WTC11 (cell line): Measurements from ENCODE around the gene METTL21C. TPM values are rescaled to one million over a fixed set of nuclear protein-coding genes. Genes with fewer than 3 reads are reported as not detected.

Source experiments
- ATAC-seq: fragments of 200-7000 bp; cut with Tn5 transposase; 2 replicates; pipeline ENCODE4 v1.10.0; 2021; ENCODE audit warnings: mild to moderate bottlenecking, moderate library complexity
- CTCF ChIA-PET: fragments of 300-600 bp; sonication (Branson Sonifier 250); formaldehyde crosslinking; loops from one replicate; lab custom pipeline; 2021; ENCODE audit warnings: antibody characterized with exemption; lab: Charles Lee
- POLR2A ChIA-PET: fragments of 350-600 bp; sonication (Branson Sonifier 250); formaldehyde crosslinking; loops from one replicate; lab custom pipeline; 2021; ENCODE audit warnings: antibody characterized with exemption; lab: Charles Lee
- DNase-seq: peaks from one replicate; pipeline ENCODE4 v3.0.0; 2021; ENCODE audit warnings: low spot score
- H3K27ac Mint-ChIP-seq: 2 replicates; pipeline ENCODE4 v1.8.0; 2021; ENCODE audit warnings: mixed read lengths
- H3K27me3 Mint-ChIP-seq: 2 replicates; pipeline ENCODE4 v1.8.0; 2021; ENCODE audit warnings: low read depth, mild to moderate bottlenecking, moderate library complexity, mixed read lengths
- H3K36me3 Mint-ChIP-seq: 2 replicates; pipeline ENCODE4 v1.8.0; 2021; ENCODE audit warnings: mixed read lengths
- H3K4me1 Mint-ChIP-seq: 2 replicates; pipeline ENCODE4 v1.8.0; 2022; ENCODE audit warnings: mixed read lengths
- H3K4me3 Mint-ChIP-seq: 2 replicates; pipeline ENCODE4 v1.8.0; 2021; ENCODE audit warnings: mild to moderate bottlenecking, moderate library complexity, mixed read lengths
- H3K9me3 Mint-ChIP-seq: 2 replicates; pipeline ENCODE4 v1.8.0; 2021; ENCODE audit warnings: mixed read lengths
- ATF1 ChIP-seq: sonication (generic); formaldehyde crosslinking; IDR thresholded peaks from 2 replicates; pipeline ENCODE4 v1.8.1; 2023; ENCODE audit warnings: mild to moderate bottlenecking, moderate library complexity, missing genetic modification reagents
- ATF2 ChIP-seq: sonication (generic); formaldehyde crosslinking; IDR thresholded peaks from 2 replicates; pipeline ENCODE4 v1.8.1; 2022; ENCODE audit warnings: low read depth, missing genetic modification reagents, borderline replicate concordance
- EMX1 ChIP-seq: fragments of 250-450 bp; sonication (Bioruptor Pico); IDR thresholded peaks from 2 replicates; pipeline ENCODE4 v1.8.0; 2021; ENCODE audit warnings: mild to moderate bottlenecking
- IRF1 ChIP-seq: sonication (generic); formaldehyde crosslinking; IDR thresholded peaks from 2 replicates; pipeline ENCODE4 v1.8.0; 2023; ENCODE audit warnings: missing genetic modification reagents
- NFE2L1 ChIP-seq: sonication (generic); formaldehyde crosslinking; IDR thresholded peaks from 2 replicates; pipeline ENCODE4 v1.8.1; 2023; ENCODE audit warnings: missing genetic modification reagents
- NR1H2 ChIP-seq: sonication (generic); formaldehyde crosslinking; IDR thresholded peaks from 2 replicates; pipeline ENCODE4 v1.9.0; 2021; ENCODE audit warnings: mild to moderate bottlenecking, moderate library complexity, missing genetic modification reagents
- NR3C1 ChIP-seq: sonication (generic); formaldehyde crosslinking; conservative IDR thresholded peaks from 2 replicates; pipeline ENCODE4 v1.8.1; 2023; ENCODE audit warnings: low read depth, mild to moderate bottlenecking, missing genetic modification reagents
- PRDM15 ChIP-seq: sonication (generic); formaldehyde crosslinking; IDR thresholded peaks from 2 replicates; pipeline ENCODE4 v1.8.0; 2022; ENCODE audit warnings: missing genetic modification reagents
- TCF7 ChIP-seq: sonication (generic); formaldehyde crosslinking; IDR thresholded peaks from 2 replicates; pipeline ENCODE4 v1.8.0; 2022; ENCODE audit warnings: mild to moderate bottlenecking, low read depth, missing genetic modification reagents, moderate library complexity
- USF1 ChIP-seq: sonication (generic); formaldehyde crosslinking; IDR thresholded peaks from 2 replicates; pipeline ENCODE4 v1.8.0; 2022; ENCODE audit warnings: mild to moderate bottlenecking, missing genetic modification reagents
- ZNF281 ChIP-seq: sonication (generic); formaldehyde crosslinking; IDR thresholded peaks from 2 replicates; pipeline ENCODE4 v1.8.0; 2023; ENCODE audit warnings: mild to moderate bottlenecking, missing genetic modification reagents
- ZNF396 ChIP-seq: fragments of 250-450 bp; sonication (Bioruptor Pico); IDR thresholded peaks from 2 replicates; pipeline ENCODE4 v1.8.0; 2021; ENCODE audit warnings: mild to moderate bottlenecking, moderate library complexity, borderline replicate concordance
- ZNF416 ChIP-seq: fragments of 250-450 bp; sonication (Bioruptor Pico); IDR thresholded peaks from 2 replicates; pipeline ENCODE4 v1.9.0; 2021; ENCODE audit warnings: mild to moderate bottlenecking, inconsistent platforms
- ZNF532 ChIP-seq: fragments of 250-450 bp; sonication (Bioruptor Pico); IDR thresholded peaks from 2 replicates; pipeline ENCODE4 v1.9.0; 2021; ENCODE audit warnings: mild to moderate bottlenecking, borderline replicate concordance
- ZNF671 ChIP-seq: fragments of 250-450 bp; sonication (Bioruptor Pico); IDR thresholded peaks from 2 replicates; pipeline ENCODE4 v1.8.0; 2021; ENCODE audit warnings: mild to moderate bottlenecking
- ZSCAN18 ChIP-seq: fragments of 250-450 bp; sonication (Bioruptor Pico); IDR thresholded peaks from 2 replicates; pipeline ENCODE4 v2.1.2; 2022; ENCODE audit warnings: mild to moderate bottlenecking, moderate library complexity
- total RNA-seq: library from RNA; stranded (reverse); gene quantifications from 3 replicates; pipeline ENCODE4 v1.2.3, GENCODE V29; 2021

METTL21C gene
- total RNA-seq, 1 experiment from 2014 or later, result not detected

GRCh38 chr13:102678339-102679107 is 16.3 kb downstream of the METTL21C start:
- DNase-seq (no peak), ATAC-seq (no peak)
- H3K4me1 Mint-ChIP-seq, result no peaks in the 10 kb centered on the region
- ChIA-PET CTCF (interaction anchor here (0.7 kb wide), 1 partner anchor 14 kb away, joined by 3 read pairs; no protein-coding TSS in a partner anchor), POLR2A (no interaction called here)
- H3K4me3 Mint-ChIP-seq, result no peak overlapping the region
- H3K27ac Mint-ChIP-seq, result no peak overlapping the region
- no peaks in the 10 kb centered on the region for H3K9me3 Mint-ChIP-seq
- peaks cover 38% of the 10 kb centered on the region for H3K36me3 Mint-ChIP-seq
- no peaks in the 10 kb centered on the region for H3K27me3 Mint-ChIP-seq
- TF ChIP-seq NR1H2 (no peak), NR3C1 (no peak), ATF1 (no peak), ZNF416 (CRISPR knock-in tag) (no peak), NFE2L1 (CRISPR knock-in tag) (no peak), EMX1 (CRISPR knock-in tag) (no peak), ZNF532 (CRISPR knock-in tag) (no peak), ZNF396 (CRISPR knock-in tag) (no peak), TCF7 (CRISPR knock-in tag) (no peak), ZNF671 (CRISPR knock-in tag) (no peak), ZSCAN18 (no peak), ATF2 (CRISPR knock-in tag) (no peak), IRF1 (CRISPR knock-in tag) (no peak)

GRCh38 chr13:102677122-102677521 is 17.7 kb downstream of the METTL21C start:
- DNase-seq (no peak), ATAC-seq (no peak)
- CTCF ChIA-PET, result no interaction called here
- Mint-ChIP-seq H3K9me3 (no peaks in the 10 kb centered on the region), H3K4me1 (no peaks in the 10 kb centered on the region), H3K27me3 (no peaks in the 10 kb centered on the region), H3K36me3 (peaks cover 50% of the 10 kb centered on the region), H3K4me3 (no peak overlapping the region), H3K27ac (no peak overlapping the region)
- POLR2A ChIA-PET, result no interaction called here
- TF ChIP-seq PRDM15 (CRISPR knock-in tag) (no peak), ATF2 (CRISPR knock-in tag) (no peak), ZNF281 (CRISPR knock-in tag) (no peak), USF1 (CRISPR knock-in tag) (no peak)
